Heart left ventricle (tissue), 16 donors: ENCODE results near the gene PTPRC. TPM values are rescaled to one million over a fixed set of nuclear protein-coding genes. Genes with fewer than 3 reads are reported as not detected.

Experiments
- ATAC-seq, 4 donors: fragments of 200-7000 bp; cut with Tn5 transposase; one replicate each; pipeline ENCODE4 v1.9.1; 2020 to 2022; ENCODE audit warnings: moderate library complexity in 4 of 4, mild to moderate bottlenecking in 3 of 4, moderate number of reproducible peaks in 1 of 4
- DNase-seq, 5 donors: peaks; one replicate each; pipeline ENCODE4 v3.0.0-alpha.2; 2020
- H3K27ac ChIP-seq, 12 donors: fragments of 200-600 bp; sonication (generic) in 4 of 12; one replicate each; pipeline versions ENCODE4 v1.5.0 to v1.8.0; 2016 to 2022; ENCODE audit warnings: mild to moderate bottlenecking in 2 of 12
- H3K27me3 ChIP-seq, 9 donors: fragments of 200-600 bp; sonication (generic) in 2 of 9; one replicate each; pipeline versions ENCODE4 v1.5.1 to v1.8.0; 2016 to 2022; ENCODE audit warnings: mild to moderate bottlenecking in 3 of 9
- H3K36me3 ChIP-seq, 9 donors: fragments of 200-600 bp; sonication (generic) in 2 of 9; one replicate each; pipeline versions ENCODE4 v1.5.0 to v1.8.0; 2018 to 2022; ENCODE audit warnings: mild to moderate bottlenecking in 2 of 9
- H3K4me1 ChIP-seq, 12 donors: fragments of 200-600 bp; sonication (generic) in 4 of 12; one replicate each; pipeline versions ENCODE4 v1.5.0 to v1.8.0; 2016 to 2022; ENCODE audit warnings: mild to moderate bottlenecking in 3 of 12
- H3K4me3 ChIP-seq, 12 donors: fragments of 200-600 bp; sonication (generic) in 4 of 12; one replicate each; pipeline versions ENCODE4 v1.5.0 to v1.8.0; 2017 to 2022; ENCODE audit warnings: mild to moderate bottlenecking in 9 of 12, moderate library complexity in 4 of 12
- H3K9me3 ChIP-seq, 12 donors: fragments of 200-600 bp; sonication (generic) in 4 of 12; one replicate each; pipeline versions ENCODE4 v1.5.0 to v1.8.0; 2016 to 2022; ENCODE audit warnings: mild to moderate bottlenecking in 1 of 12
- CTCF ChIP-seq, 12 donors: fragments of 200-600 bp; sonication (generic) in 4 of 12; IDR thresholded peaks; one replicate each; pipeline versions ENCODE4 v1.5.0 to v1.8.0; 2018 to 2022; ENCODE audit warnings: antibody characterized with exemption in 12 of 12, mild to moderate bottlenecking in 5 of 12
- POLR2A ChIP-seq, 2 donors: fragments of 450-650 bp; IDR thresholded peaks; one replicate each; pipeline ENCODE4 v1.6.1; 2017; ENCODE audit warnings: antibody characterized with exemption in 2 of 2, mild to moderate bottlenecking in 2 of 2, moderate library complexity in 2 of 2
- WGBS, 4 donors: extraction: QIAGEN DNeasy Blood & Tissue Kit in 2 of 4; methylation state at CpG; one replicate each; pipeline versions ENCODE4 v1.1.5 to v1.1.7; 2013 to 2018; 5-methylcytosine and 5-hydroxymethylcytosine counted together
- intact Hi-C, 10 donors: fragments of 100-400 bp; cut with DNase I; formaldehyde crosslinking; loops; one replicate each; pipeline versions ENCODE4 v1.11.1 to v1.14.2; 2022
- polyA plus RNA-seq, 2 donors: library from polyadenylated mRNA; stranded (reverse); fragments of 200-250 nt; gene quantifications; one replicate each; pipeline ENCODE4 v1.2.3, GENCODE V29; 2013
- total RNA-seq, 9 donors: library from RNA; depleted of rRNA in 2 of 9; stranded (reverse); fragments of >200 nt in 2 of 9; fragmentation: NEBNext Ultra II Directional in 3 of 9; extraction: Animal tissue kit (Norgen Biotek cat#: 25700) in 3 of 9; gene quantifications; one replicate each; pipeline versions ENCODE4 v1.1.0 to v1.2.4, GENCODE V29; 2016 to 2023
- donor health status: ischemic (EF 13 %, LVEDD 7.1; RV severe dilation, severe dysfunction).
- donor health status: healthy with polysubstance abuse.
- donor health status: DM: no; HTN: yes; CAD: no.
- donor health status: DM: no; HTN: no; CAD: no.
- donor health status: ischemic (EF 25% LVEDD 6.9; RV normal size, moderate dysfunction).
- donor health status: ischemic (EF 25% LVEDD 5.7; RV mildly dilated, moderate dysfunction).
- donor health status: healthy.
- donor health status: DM: yes; HTN: yes; CAD: no.
- donor health status: ischemic (EF 35%, LVEDD 5.7; RV mildly dilated, moderate dysfunction).
- donor health status: nonischemic (EF 11% LVEDD 7.7; RV severe dilation, severe dysfunction).
- donor health status: DM: yes; HTN: yes; CAD: no.
- donor health status: PGD.
- donor health status: ischemic (EF 29% LVEDD 5.4; RV normal size, mild dysfunction).
- donor health status: nonischemic (EF 23%, LVEDD 6.1; RV moderate dilation, normal function).

The PTPRC gene
- total and polyA plus RNA-seq, 11 donors = 0.65 to 99.3 (median 4.4) TPM

- intact Hi-C loops = no loop called here
- ATAC-seq (no peak), DNase-seq (no peak)
- Histone ChIP-seq H3K4me1 (peaks cover 0 to 34% (median 0%) of the 10 kb centered on the region in 12 donors), H3K27ac (peak overlapping the region in 1 of 12 donors; percentile 86), H3K27me3 (no peaks in the 10 kb centered on the region), H3K36me3 (no peaks in the 10 kb centered on the region), H3K4me3 (no peak overlapping the region), H3K9me3 (no peaks in the 10 kb centered on the region)
- WGBS, 4 donors = 84 to 93% (median 89%) methylated on average over 1 of the region's 1 CpG
- TF ChIP-seq CTCF (IDR thresholded peaks at IDR 0.05) (no peak), POLR2A (IDR thresholded peaks at IDR 0.05) (no peak)
These were observed 16.8 kb upstream of the PTPRC start for GRCh38 chr1:198622001-198622400.

- intact Hi-C loops = no loop called here
- peak overlapping the region in 1 of 12 donors; percentile 63 for H3K27ac ChIP-seq
- H3K9me3 ChIP-seq = no peaks in the 10 kb centered on the region
- no peak for TF ChIP-seq CTCF (IDR thresholded peaks at IDR 0.05)
- peaks cover 0 to 45% (median 0%) of the 10 kb centered on the region in 12 donors for H3K4me1 ChIP-seq
- H3K36me3 ChIP-seq = no peaks in the 10 kb centered on the region
- H3K4me3 ChIP-seq = no peak overlapping the region
- no peak for ATAC-seq
- 56 to 65% (median 60%) methylated on average over 4 of the region's 4 CpGs for WGBS, 4 donors
- no peaks in the 10 kb centered on the region for H3K27me3 ChIP-seq
- no peak for DNase-seq
These were observed 14.8 kb upstream of the PTPRC start for GRCh38 chr1:198623752-198624647.

- peak overlapping the region in 1 of 12 donors; percentile 63 for H3K27ac ChIP-seq
- DNase-seq (no peak), ATAC-seq (no peak)
- intact Hi-C loops = no loop called here
- no peaks in the 10 kb centered on the region for H3K36me3 ChIP-seq
- H3K4me1 ChIP-seq = peaks cover 0 to 45% (median 0%) of the 10 kb centered on the region in 12 donors
- no peak overlapping the region for H3K4me3 ChIP-seq
- 73 to 92% (median 78%) methylated on average over 1 of the region's 1 CpG for WGBS, 4 donors
- no peak for TF ChIP-seq POLR2A (IDR thresholded peaks at IDR 0.05)
- TF ChIP-seq CTCF (IDR thresholded peaks at IDR 0.05) = no peak
- no peaks in the 10 kb centered on the region for H3K27me3 ChIP-seq
- H3K9me3 ChIP-seq = no peaks in the 10 kb centered on the region
These were observed 14.2 kb upstream of the PTPRC start for GRCh38 chr1:198624648-198624980.

- Histone ChIP-seq H3K4me1 (peaks cover 0 to 26% (median 0%) of the 10 kb centered on the region in 12 donors), H3K4me3 (no peak overlapping the region), H3K9me3 (no peaks in the 10 kb centered on the region), H3K36me3 (no peaks in the 10 kb centered on the region), H3K27me3 (no peaks in the 10 kb centered on the region), H3K27ac (peak overlapping the region in 1 of 12 donors; percentile 69)
- DNase-seq (no peak), ATAC-seq (no peak)
- intact Hi-C loops = no loop called here
- TF ChIP-seq CTCF (IDR thresholded peaks at IDR 0.05) (no peak), POLR2A (IDR thresholded peaks at IDR 0.05) (no peak)
- 59 to 75% (median 67%) methylated on average over 3 of the region's 3 CpGs for WGBS, 4 donors
These were observed 11.3 kb upstream of the PTPRC start for GRCh38 chr1:198627436-198628066.
